Measurements from ENCODE around the gene COL1A1. TPM values are rescaled to one million over a fixed set of nuclear protein-coding genes. Genes with fewer than 3 reads are reported as not detected.

The COL1A1 gene
- total RNA-seq, 1 donor from 2014 or later, result under 0.01 TPM

DNA sequence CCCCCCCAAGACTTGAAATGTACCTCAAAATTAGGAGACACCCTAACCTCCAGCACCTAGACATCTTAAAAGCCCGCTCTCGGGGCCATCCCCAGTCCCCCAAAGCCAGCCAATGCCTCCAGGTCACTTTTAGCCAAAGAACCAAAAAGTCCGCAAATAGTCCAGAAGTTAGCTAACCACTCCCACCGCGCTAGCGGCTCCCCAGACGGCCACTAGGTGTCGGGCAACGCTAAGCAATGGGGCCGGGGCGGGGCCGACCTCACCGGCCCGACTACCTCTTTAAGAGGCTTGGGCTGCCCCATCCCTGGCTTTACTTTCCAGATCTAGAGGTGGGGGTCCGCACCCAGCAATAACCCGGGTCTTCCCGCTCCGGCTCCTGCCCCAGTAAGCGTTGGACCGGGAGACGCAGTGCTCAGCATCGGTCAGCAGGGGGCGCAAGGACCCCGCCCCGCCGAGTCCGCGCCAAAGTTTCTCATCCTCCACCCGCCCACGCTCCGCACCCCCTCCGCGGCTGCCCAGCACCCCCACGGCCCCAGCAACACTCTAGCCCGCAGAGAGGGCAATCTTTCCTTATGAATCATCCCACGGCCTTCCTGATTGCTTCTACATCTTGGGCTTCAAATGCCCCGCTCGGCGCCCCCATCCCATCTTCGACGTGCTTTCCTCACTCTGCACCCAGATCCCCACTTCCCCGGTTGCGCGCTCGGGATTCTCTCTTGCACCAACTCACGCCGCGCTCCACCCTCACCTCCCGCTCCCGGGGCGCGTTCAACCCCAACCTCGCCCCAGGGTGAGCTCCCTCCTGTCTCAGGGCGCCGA is 765 bp downstream of the COL1A1 start:
- DNase-seq (ENCODE audit: low read depth in 2 of 2), result peak; percentile 58 to 77

DNA sequence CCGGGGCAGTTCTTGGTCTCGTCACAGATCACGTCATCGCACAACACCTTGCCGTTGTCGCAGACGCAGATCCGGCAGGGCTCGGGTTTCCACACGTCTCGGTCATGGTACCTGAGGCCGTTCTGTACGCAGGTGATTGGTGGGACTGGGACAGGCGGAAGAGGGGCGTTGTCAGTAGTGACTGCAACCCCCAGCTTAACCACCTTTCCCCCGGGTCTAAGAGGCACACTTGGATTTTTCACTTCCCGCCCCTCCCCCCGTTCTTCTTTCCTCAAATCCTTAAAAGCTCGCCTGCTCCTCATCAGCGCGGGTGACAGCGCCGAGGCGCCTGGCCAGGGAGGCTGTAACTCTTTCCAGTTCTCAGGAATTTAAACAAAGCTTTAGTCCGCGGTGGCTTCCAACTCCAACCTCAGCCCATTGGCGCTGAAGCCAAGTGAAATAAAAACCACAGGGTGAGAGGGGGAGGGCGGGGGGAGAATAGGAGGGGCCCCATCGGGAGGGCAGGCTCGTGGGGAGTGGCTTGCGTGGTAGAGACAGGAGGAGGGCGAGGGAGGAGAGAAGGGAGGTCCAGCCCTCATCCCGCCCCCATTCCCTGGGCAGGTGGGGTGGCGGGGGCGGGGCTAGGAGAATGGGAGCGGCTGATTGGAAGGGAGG is 1.5 kb downstream of the COL1A1 start:
- DNase-seq (ENCODE audit: low read depth in 2 of 2), result peak; percentile 61 to 74

DNA sequence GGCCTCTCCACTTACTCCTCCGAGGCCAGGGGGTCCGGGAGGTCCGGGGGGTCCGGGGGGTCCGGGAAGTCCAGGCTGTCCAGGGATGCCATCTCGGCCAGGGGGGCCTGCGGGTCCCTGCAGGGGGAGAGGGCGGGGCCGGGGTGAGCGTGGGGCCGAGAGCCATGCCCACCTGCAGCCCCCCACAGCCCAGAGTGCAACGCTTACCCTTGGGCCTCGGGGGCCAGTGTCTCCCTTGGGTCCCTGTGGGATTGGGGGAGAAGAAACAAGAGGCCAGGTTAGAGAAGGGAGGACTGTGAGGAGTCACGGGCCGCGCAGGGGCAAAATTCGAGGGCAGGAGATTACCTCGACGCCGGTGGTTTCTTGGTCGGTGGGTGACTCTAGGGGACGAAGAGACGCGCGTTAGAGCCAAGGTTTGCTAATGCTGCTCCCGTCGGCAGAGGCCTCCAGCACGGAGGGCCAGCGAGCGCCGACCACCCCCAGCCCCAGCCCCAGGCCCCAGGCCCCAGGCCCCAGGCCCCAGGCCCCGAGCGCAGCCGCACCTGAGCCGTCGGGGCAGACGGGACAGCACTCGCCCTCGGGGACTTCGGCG is 2.1 kb downstream of the COL1A1 start:
- no peak for DNase-seq (ENCODE audit: low read depth in 2 of 2)

GRCh38 chr17:50198026-50198669 is 3.3 kb downstream of the COL1A1 start:
- peak; percentile 36 to 70 for DNase-seq (ENCODE audit: low read depth in 2 of 2)

GRCh38 chr17:50196826-50197225 is 4.6 kb downstream of the COL1A1 start:
- DNase-seq (ENCODE audit: low read depth in 2 of 2), result no peak

DNA sequence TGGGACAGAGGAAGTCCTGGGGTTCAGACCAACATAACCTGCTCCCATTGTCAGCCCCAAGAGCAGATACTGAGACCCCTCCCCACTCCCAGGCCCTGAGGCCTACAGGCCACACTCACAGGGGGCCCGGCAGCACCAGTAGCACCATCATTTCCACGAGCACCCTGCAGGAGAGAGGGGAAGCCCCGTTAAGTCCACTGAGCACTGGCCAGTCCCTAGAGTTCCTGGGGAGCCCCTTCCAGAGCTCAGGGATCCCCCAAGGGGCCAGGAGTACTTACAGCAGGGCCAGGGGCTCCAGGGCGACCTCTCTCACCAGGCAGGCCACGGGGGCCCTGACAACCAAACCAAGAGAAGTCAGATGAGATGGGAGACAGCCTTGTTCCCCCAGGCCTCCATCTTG is 5.4 kb downstream of the COL1A1 start:
- no peak for DNase-seq (ENCODE audit: low read depth in 2 of 2)

DNA sequence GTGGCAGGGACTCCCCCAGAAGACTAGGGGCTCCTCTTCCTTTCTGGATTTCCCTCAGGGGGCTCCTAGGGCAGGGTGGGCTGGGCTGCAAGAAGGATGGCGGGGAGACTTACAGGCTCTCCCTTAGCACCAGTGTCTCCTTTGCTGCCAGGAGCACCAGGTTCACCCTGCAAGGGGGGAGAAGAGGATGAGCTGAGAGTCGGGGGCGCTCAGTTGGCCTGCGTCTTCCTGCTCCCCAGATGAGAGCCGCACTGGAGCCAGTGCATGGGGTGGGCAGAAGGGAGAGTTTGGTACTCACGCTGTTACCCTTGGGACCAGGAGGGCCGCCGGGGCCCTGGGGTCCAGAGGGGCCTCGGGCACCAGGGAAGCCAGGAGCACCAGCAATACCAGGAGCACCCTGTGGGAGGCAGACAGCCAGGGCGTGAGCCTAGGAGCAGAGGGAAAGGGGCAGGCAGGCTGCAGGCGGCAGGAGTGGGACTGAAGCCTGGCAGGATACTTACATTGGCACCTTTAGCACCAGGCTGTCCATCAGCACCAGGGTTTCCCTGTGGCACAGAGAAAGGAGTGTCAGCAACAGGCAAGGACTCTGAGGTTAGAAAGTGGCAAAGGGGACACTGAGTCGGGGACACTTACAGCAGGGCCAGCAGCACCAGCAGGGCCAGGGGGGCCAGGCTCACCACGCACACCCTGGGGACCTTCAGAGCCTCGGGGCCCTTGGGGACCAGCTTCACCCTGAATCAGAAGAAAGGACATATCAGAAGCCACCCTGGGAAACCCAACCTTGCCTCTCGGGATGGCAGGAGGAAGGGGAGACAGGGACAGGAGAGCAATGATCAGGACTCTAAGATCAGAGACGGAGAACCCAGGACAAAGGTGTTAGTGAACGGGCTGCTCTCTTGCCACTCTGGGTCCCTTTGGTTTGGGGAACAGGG is 6.2 kb downstream of the COL1A1 start:
- no peak for DNase-seq (ENCODE audit: low read depth in 2 of 2)

- DNase-seq (ENCODE audit: low read depth in 2 of 2), result no peak
Observed at GRCh38 chr17:50194140-50194933, 7.1 kb downstream of the COL1A1 start.

DNA sequence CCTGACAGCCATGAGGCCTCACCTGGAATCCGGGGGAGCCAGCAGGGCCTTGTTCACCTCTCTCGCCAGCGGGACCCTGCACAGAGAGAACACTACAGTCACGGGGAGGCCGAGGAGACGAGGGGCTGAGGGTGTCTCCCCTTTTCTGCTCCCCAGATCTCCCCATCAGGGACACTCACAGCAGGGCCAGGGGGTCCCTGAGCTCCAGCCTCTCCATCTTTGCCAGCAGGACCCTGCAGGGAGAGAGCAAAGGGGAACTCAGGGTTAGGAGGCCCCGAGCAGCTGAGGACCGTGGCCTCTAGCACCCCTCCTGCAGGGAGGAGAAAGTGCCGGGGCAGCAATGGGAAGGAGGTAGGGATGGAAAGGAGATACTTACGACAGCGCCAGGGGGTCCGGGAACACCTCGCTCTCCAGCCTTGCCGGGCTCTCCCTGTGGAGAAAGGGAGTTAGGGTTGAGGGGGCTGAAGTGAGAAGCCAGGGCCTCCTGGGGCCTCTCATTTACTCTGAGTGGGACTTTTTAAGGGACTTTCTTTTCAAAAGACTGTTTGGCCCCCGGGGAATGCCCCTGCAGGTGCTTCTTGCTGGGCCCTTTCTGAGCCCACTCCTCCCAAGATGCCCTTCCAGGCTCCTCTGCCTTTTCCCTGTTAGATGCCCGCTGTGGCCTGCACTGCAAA is 8.7 kb downstream of the COL1A1 start:
- no peak for DNase-seq (ENCODE audit: low read depth in 2 of 2)

- no peak for DNase-seq (ENCODE audit: low read depth in 2 of 2)
Observed at GRCh38 chr17:50192144-50192617, 9.2 kb downstream of the COL1A1 start.

- DNase-seq (ENCODE audit: low read depth in 2 of 2), result no peak
Observed at GRCh38 chr17:50191359-50192143, 9.9 kb downstream of the COL1A1 start.

GRCh38 chr17:50190603-50191358 is 10.7 kb downstream of the COL1A1 start:
- DNase-seq (ENCODE audit: low read depth in 2 of 2), result no peak

DNA sequence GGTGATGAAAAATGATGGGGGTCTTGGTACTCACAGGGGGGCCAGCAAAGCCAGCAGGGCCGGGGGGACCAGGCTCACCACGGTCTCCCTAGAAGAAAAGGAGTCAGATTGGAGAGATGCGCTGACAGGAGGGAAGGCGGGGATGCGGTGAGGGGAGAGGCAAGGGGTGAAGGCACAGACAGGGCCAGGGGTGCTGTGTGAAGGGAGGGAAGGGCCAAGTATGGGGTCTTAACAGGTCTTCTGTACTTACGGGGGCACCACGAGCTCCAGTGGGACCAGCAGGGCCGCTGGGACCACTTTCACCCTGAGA is 11.2 kb downstream of the COL1A1 start:
- no peak for DNase-seq (ENCODE audit: low read depth in 2 of 2)

GRCh38 chr17:50189550-50190292 is 11.7 kb downstream of the COL1A1 start:
- DNase-seq (ENCODE audit: low read depth in 2 of 2), result no peak

- no peak for DNase-seq (ENCODE audit: low read depth in 2 of 2)
Observed at GRCh38 chr17:50188921-50189549, 12.4 kb downstream of the COL1A1 start.

DNA sequence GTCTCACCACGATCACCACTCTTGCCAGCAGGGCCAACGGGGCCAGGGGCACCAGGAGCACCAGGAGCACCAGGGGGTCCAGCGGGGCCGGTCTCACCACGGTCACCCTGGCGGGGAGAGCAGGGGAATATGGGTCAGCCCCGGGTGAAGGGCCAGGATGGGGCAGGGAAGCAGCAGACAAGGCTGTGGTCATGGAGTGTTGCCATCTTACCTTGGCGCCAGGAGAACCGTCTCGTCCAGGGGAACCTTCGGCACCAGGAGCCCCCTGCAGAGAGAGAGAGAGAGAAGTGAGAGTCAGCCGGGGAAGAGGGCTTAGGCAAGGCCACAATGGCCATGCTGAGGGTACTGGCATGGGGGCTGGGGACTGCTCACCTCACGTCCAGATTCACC is 12.9 kb downstream of the COL1A1 start:
- no peak for DNase-seq (ENCODE audit: low read depth in 2 of 2)

Measured in dermis microvascular lymphatic vessel endothelial cell (primary cell).